ENCODE results near the gene SPATA20. TPM values are rescaled to one million over a fixed set of nuclear protein-coding genes. Genes with fewer than 3 reads are reported as not detected.

Gene SPATA20
- total RNA-seq, 3 donors from 2014 or later = 54.3 to 95.3 (median 65.4) TPM

GRCh38 chr17:50603340-50603739 is 56.4 kb downstream of the SPATA20 start:
- ATAC-seq = peak; percentile 39
- intact Hi-C loops (cut with DNase I, micrococcal nuclease) = no loop called here
- H3K36me3 ChIP-seq (ENCODE audit: low read depth) = no peaks in the 10 kb centered on the region

DNA sequence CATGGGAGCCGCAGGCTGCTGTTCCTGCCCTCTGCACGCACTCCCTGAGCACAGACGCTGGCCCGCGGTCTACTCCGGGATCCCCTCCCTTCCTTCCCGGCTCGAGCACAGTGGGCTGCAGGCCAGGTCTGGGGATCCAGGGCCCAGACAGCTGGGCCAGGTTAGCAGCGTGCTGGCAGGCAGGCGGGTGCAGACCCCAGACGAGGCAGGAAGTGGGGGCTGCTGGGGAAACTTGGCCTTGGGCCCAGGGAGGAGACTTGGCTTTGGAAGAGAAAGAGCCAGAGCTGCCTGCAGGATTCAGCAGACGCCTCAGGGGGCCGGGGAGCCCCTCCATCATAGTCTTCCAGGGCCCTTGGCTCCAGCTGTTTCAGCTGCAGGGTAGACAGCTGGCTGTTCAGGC is 57.5 kb downstream of the SPATA20 start:
- TF ChIP-seq CTCF (IDR thresholded peaks at IDR 0.05) = no peak
- no peaks in the 10 kb centered on the region for H3K9me3 ChIP-seq
- peak in 1 of 3 donors; percentile 47 for DNase-seq
- peak; percentile 21 for ATAC-seq
- intact Hi-C loops (cut with DNase I, micrococcal nuclease) = no loop called here
- no peak overlapping the region for H3K4me3 ChIP-seq
- H3K36me3 ChIP-seq (ENCODE audit: low read depth) = no peaks in the 10 kb centered on the region
- H3K4me1 ChIP-seq (ENCODE audit: low read depth) = no peaks in the 10 kb centered on the region

More at GRCh38 chr17:50603340-50603739, 56.4 kb downstream of the SPATA20 start:
- DNase-seq = no peak
- H3K9me3 ChIP-seq = no peaks in the 10 kb centered on the region
- H3K4me3 ChIP-seq = no peak overlapping the region
- no peaks in the 10 kb centered on the region for H3K4me1 ChIP-seq (ENCODE audit: low read depth)
- no peak for TF ChIP-seq CTCF (IDR thresholded peaks at IDR 0.05)

GRCh38 chr17:50605429-50605828 is 58.5 kb downstream of the SPATA20 start:
- Histone ChIP-seq H3K9me3 (no peaks in the 10 kb centered on the region), H3K36me3 (ENCODE audit: low read depth) (no peaks in the 10 kb centered on the region), H3K4me3 (no peak overlapping the region), H3K4me1 (ENCODE audit: low read depth) (no peaks in the 10 kb centered on the region)
- DNase-seq = no peak
- intact Hi-C loops (cut with DNase I, micrococcal nuclease) = no loop called here
- no peak for ATAC-seq
- TF ChIP-seq CTCF (IDR thresholded peaks at IDR 0.05) = no peak

Other genes with a start within 250 kb of the SPATA20 start
- 10 to 100 TPM; 14.7 to 20.0 (median 18.4) TPM for gene XYLT2, start 201.0 kb upstream of the SPATA20 start, total RNA-seq
- gene MRPL27, start 174.0 kb upstream of the SPATA20 start, total RNA-seq = 10 to 100 TPM; 63.7 to 90.3 (median 80.2) TPM
- gene EME1, start 173.9 kb upstream of the SPATA20 start, total RNA-seq = 1 to 10 TPM in 2 of 3 donors, under 1 TPM in 1; 0.76 to 4.0 (median 1.8) TPM
- 100 to 1,000 TPM in 2 of 3 donors, 10 to 100 TPM in 1; 76.8 to 143 (median 109) TPM for gene LRRC59, start 149.7 kb upstream of the SPATA20 start, total RNA-seq
- gene ACSF2, start 121.0 kb upstream of the SPATA20 start, total RNA-seq = 100 to 1,000 TPM in 1 of 3 donors, 10 to 100 TPM in 2; 79.7 to 246 (median 99.4) TPM
- gene CHAD, start 78.3 kb upstream of the SPATA20 start, total RNA-seq = 10 to 100 TPM in 1 of 3 donors, 1 to 10 TPM in 2; 4.6 to 15.3 (median 5.8) TPM
- 10 to 100 TPM; 35.9 to 38.2 (median 37.7) TPM for gene RSAD1, start 68.3 kb upstream of the SPATA20 start, total RNA-seq
- gene MYCBPAP, start 38.7 kb upstream of the SPATA20 start, total RNA-seq = 1 to 10 TPM; 1.6 to 3.4 (median 2.4) TPM
- 10 to 100 TPM; 16.2 to 40.0 (median 27.4) TPM for gene EPN3, start 14.4 kb upstream of the SPATA20 start, total RNA-seq
- gene CACNA1G, start 13.5 kb downstream of the SPATA20 start, total RNA-seq = under 1 TPM; 0.07 to 0.32 (median 0.12) TPM
- 100 to 1,000 TPM; 166 to 453 (median 211) TPM for gene ABCC3, start 87.7 kb downstream of the SPATA20 start, total RNA-seq
- 10 to 100 TPM; 26.8 to 86.0 (median 29.6) TPM for gene ANKRD40, start 160.7 kb downstream of the SPATA20 start, total RNA-seq
- 100 to 1,000 TPM in 2 of 3 donors, 10 to 100 TPM in 1; 91.0 to 122 (median 114) TPM for gene LUC7L3, start 172.4 kb downstream of the SPATA20 start, total RNA-seq
- gene ANKRD40CL, start 220.3 kb downstream of the SPATA20 start, total RNA-seq = 10 to 100 TPM; 32.2 to 96.7 (median 57.6) TPM